A673 (cell line): Measurements from ENCODE around the gene MYO1H. TPM values are rescaled to one million over a fixed set of nuclear protein-coding genes. Genes with fewer than 3 reads are reported as not detected.

ENCODE experiments used
- BruUV-seq: library from RNA; stranded (reverse); fragments of 400-500 nt; replicated peaks from 2 replicates; lab custom pipeline; 2021; lab: Mats Ljungman, UMichigan
- CTCF ChIA-PET: fragments of 300-600 bp; sonication (Branson Sonifier 250); formaldehyde crosslinking; loops from one replicate; lab custom pipeline; 2022; ENCODE audit warnings: antibody characterized with exemption; lab: Charles Lee
- POLR2A ChIA-PET: fragments of 300-600 bp; sonication (Branson Sonifier 250); formaldehyde crosslinking; loops from one replicate; lab custom pipeline; 2022; ENCODE audit warnings: antibody characterized with exemption; ENCODE audit not compliant: low non-redundant PET; lab: Charles Lee
- DNase-seq: peaks from one replicate; pipeline ENCODE4 v3.0.0-alpha.2; 2015; ENCODE audit warnings: low spot score
- H3K27ac ChIP-seq: fragments of 200-600 bp; sonication (generic); 2 replicates; pipeline ENCODE4 v1.5.1; 2016; ENCODE audit warnings: mixed run types, low read depth, mild to moderate bottlenecking, mixed read lengths, antibody characterized with exemption, low read length; ENCODE audit not compliant: poor library complexity, severe bottlenecking
- H3K27me3 ChIP-seq: fragments of 200-600 bp; sonication (generic); replicated peaks from 2 replicates; pipeline ENCODE4 v1.6.1; 2017; ENCODE audit warnings: mixed run types, low read depth, mild to moderate bottlenecking, mixed read lengths, antibody characterized with exemption, low read length; ENCODE audit not compliant: insufficient read depth, poor library complexity
- H3K36me3 ChIP-seq: fragments of 200-600 bp; sonication (generic); 2 replicates; pipeline ENCODE4 v1.6.1; 2016; ENCODE audit warnings: mixed run types, mild to moderate bottlenecking, mixed read lengths, antibody characterized with exemption, low read length; ENCODE audit not compliant: insufficient read depth, poor library complexity, severe bottlenecking
- H3K4me1 ChIP-seq: fragments of 200-600 bp; sonication (generic); 2 replicates; pipeline ENCODE4 v1.6.1; 2017; ENCODE audit warnings: mixed run types, mild to moderate bottlenecking, mixed read lengths, antibody characterized with exemption, low read length; ENCODE audit not compliant: insufficient read depth, poor library complexity, severe bottlenecking
- H3K4me3 ChIP-seq: fragments of 200-600 bp; sonication (generic); 2 replicates; pipeline ENCODE4 v1.5.1; 2016; ENCODE audit warnings: low read depth, mixed run types, mild to moderate bottlenecking, mixed read lengths, low read length; ENCODE audit not compliant: poor library complexity, severe bottlenecking
- H3K9me3 ChIP-seq: fragments of 200-600 bp; sonication (generic); 2 replicates; pipeline ENCODE4 v1.6.1; 2016; ENCODE audit warnings: mixed run types, low read depth, mild to moderate bottlenecking, mixed read lengths, antibody characterized with exemption, low read length; ENCODE audit not compliant: poor library complexity, severe bottlenecking
- CTCF ChIP-seq: fragments of 300-800, 200-600 bp; sonication (generic); conservative IDR thresholded peaks from 2 replicates; pipeline ENCODE4 v1.5.1; 2017; ENCODE audit warnings: low read depth, mild to moderate bottlenecking, antibody characterized with exemption, low read length, moderate library complexity, mixed read lengths
- EZH2 ChIP-seq: fragments of 200-600 bp; sonication (generic); IDR thresholded peaks from 2 replicates; pipeline ENCODE4 v1.6.1; 2017; ENCODE audit warnings: borderline replicate concordance, low read depth, mild to moderate bottlenecking, mixed read lengths, antibody characterized with exemption, low read length; ENCODE audit not compliant: poor library complexity, severe bottlenecking
- intact Hi-C: fragments of 100-400 bp; cut with micrococcal nuclease; formaldehyde crosslinking; loops from one replicate; pipeline ENCODE4 v1.10.0; 2022; ENCODE audit not compliant: unreplicated experiment
- total RNA-seq: library from RNA; stranded (reverse); gene quantifications from 2 replicates; pipeline ENCODE4 v1.2.3, GENCODE V29; 2021

The MYO1H gene
- total RNA-seq, 1 experiment from 2014 or later, result not detected

- CTCF ChIA-PET, result no interaction called here
- BruUV-seq, result no TSS peak
These were observed 148.6 kb downstream of the MYO1H start for GRCh38 chr12:109496306-109496705.

GRCh38 chr12:109497675-109498074, 150.0 kb downstream of the MYO1H start:
- ChIA-PET POLR2A (no interaction called here), CTCF (no interaction called here)
- Histone ChIP-seq H3K27ac (no peak overlapping the region), H3K4me3 (no peak overlapping the region), H3K4me1 (no peaks in the 10 kb centered on the region), H3K9me3 (no peaks in the 10 kb centered on the region), H3K27me3 (no peaks in the 10 kb centered on the region), H3K36me3 (no peaks in the 10 kb centered on the region)
- no peak for DNase-seq
- no TSS peak for BruUV-seq
- intact Hi-C loops, result no loop called here
- TF ChIP-seq CTCF, result no peak
- TF ChIP-seq EZH2, result no peak

More at GRCh38 chr12:109496306-109496705, 148.6 kb downstream of the MYO1H start:
- POLR2A ChIA-PET, result no interaction called here
- Histone ChIP-seq H3K4me3 (no peak overlapping the region), H3K36me3 (peaks cover 4% of the 10 kb centered on the region), H3K27me3 (no peaks in the 10 kb centered on the region), H3K9me3 (no peaks in the 10 kb centered on the region), H3K27ac (no peak overlapping the region), H3K4me1 (no peaks in the 10 kb centered on the region)
- intact Hi-C loops, result no loop called here
- TF ChIP-seq EZH2, result no peak
- no peak for TF ChIP-seq CTCF
- no peak for DNase-seq

Other genes starting within 250 kb of the MYO1H start
- 8.2 and 10.1 TPM in 2 replicates for gene ACACB, start 231.3 kb upstream of the MYO1H start, total RNA-seq
- gene FOXN4, start 38.6 kb upstream of the MYO1H start, total RNA-seq, result not detected in 2 replicates
- gene KCTD10, start 129.4 kb downstream of the MYO1H start, total RNA-seq, result 54.5 and 55.2 TPM in 2 replicates
- gene UBE3B, start 129.7 kb downstream of the MYO1H start, total RNA-seq, result 29.2 and 31.7 TPM in 2 replicates
- gene MMAB, start 225.6 kb downstream of the MYO1H start, total RNA-seq, result 97.6 and 104 TPM in 2 replicates
- 45.4 and 56.0 TPM in 2 replicates for gene MVK, start 225.9 kb downstream of the MYO1H start, total RNA-seq